Endodermal cell (in vitro differentiated cells): ENCODE measurements around the gene CHD2. TPM values are rescaled to one million over a fixed set of nuclear protein-coding genes. Genes with fewer than 3 reads are reported as not detected.

Experiments used
- DNase-seq: peaks from one replicate; pipeline ENCODE4 v3.0.0-alpha.2; 2017
- H3K27ac ChIP-seq: 2 replicates; pipeline ENCODE4 v1.5.1; 2013; ENCODE audit warnings: mild to moderate bottlenecking, low read depth, low read length, moderate library complexity
- H3K27me3 ChIP-seq: 2 replicates; pipeline ENCODE4 v1.6.1; 2013; ENCODE audit warnings: mild to moderate bottlenecking, low read length, moderate library complexity; ENCODE audit not compliant: insufficient read depth, control insufficient read depth, poor library complexity, severe bottlenecking
- H3K36me3 ChIP-seq: 2 replicates; pipeline ENCODE4 v1.7.0; 2013; ENCODE audit warnings: mild to moderate bottlenecking, low read length, moderate library complexity; ENCODE audit not compliant: control insufficient read depth, insufficient read depth
- H3K4me1 ChIP-seq: one replicate; pipeline ENCODE4 v1.7.0; 2013; ENCODE audit warnings: low read length; ENCODE audit not compliant: control insufficient read depth, insufficient read depth
- H3K4me3 ChIP-seq: 2 replicates; pipeline ENCODE4 v1.5.1; 2013; ENCODE audit warnings: mild to moderate bottlenecking, low read length, moderate library complexity
- H3K9ac ChIP-seq: 2 replicates; pipeline ENCODE4 v1.6.1; 2013; ENCODE audit warnings: mild to moderate bottlenecking, low read length, moderate library complexity; ENCODE audit not compliant: poor library complexity, severe bottlenecking; ENCODE audit errors: extremely low read depth
- H3K9me3 ChIP-seq: 2 replicates; pipeline ENCODE4 v1.6.1; 2013; ENCODE audit warnings: mild to moderate bottlenecking, low read length, moderate library complexity; ENCODE audit not compliant: control insufficient read depth
- H3K27ac Mint-ChIP-seq: 2 replicates; pipeline ENCODE4 v1.8.0; 2020; ENCODE audit warnings: mixed read lengths
- H3K27me3 Mint-ChIP-seq: 2 replicates; pipeline ENCODE4 v1.8.0; 2021; ENCODE audit warnings: mild to moderate bottlenecking, mixed read lengths; ENCODE audit not compliant: insufficient read depth
- H3K36me3 Mint-ChIP-seq: 2 replicates; pipeline ENCODE4 v1.8.0; 2020; ENCODE audit warnings: low read depth, mixed read lengths
- H3K4me1 Mint-ChIP-seq: 2 replicates; pipeline ENCODE4 v1.8.0; 2020; ENCODE audit warnings: mixed read lengths
- H3K4me3 Mint-ChIP-seq: 2 replicates; pipeline ENCODE4 v1.8.0; 2020; ENCODE audit warnings: mild to moderate bottlenecking, moderate library complexity, mixed read lengths
- H3K9me3 Mint-ChIP-seq: 2 replicates; pipeline ENCODE4 v1.8.0; 2020; ENCODE audit warnings: mild to moderate bottlenecking, mixed read lengths
- WGBS, 2 experiments: methylation state at CpG; one replicate each; pipeline versions ENCODE4 v1.1.5 to v1.1.7; 2013; ENCODE audit warnings: missing lambda C conversion rate in 2 of 2, mixed read lengths in 1 of 2; ENCODE audit not compliant: insufficient coverage in 1 of 2, insufficient read length in 1 of 2; 5-methylcytosine and 5-hydroxymethylcytosine counted together
- total RNA-seq, 2 donors: library from RNA; stranded (reverse); fragmentation: NEBNext Ultra II Directional in 1 of 2; extraction: Animal tissue kit (Norgen Biotek cat#: 25700) in 1 of 2; gene quantifications; 2 replicates in 1 of 2; 3 replicates in 1 of 2; pipeline ENCODE4 v1.2.1, GENCODE V29; 2021
- TF ChIP-seq, protein P1 (sequence below): fragments of 200-600 bp; sonication (generic); conservative IDR thresholded peaks from 2 replicates; pipeline ENCODE4 v1.5.0; 2021; ENCODE audit warnings: antibody characterized with exemption, mild to moderate bottlenecking

CHD2 gene
- total RNA-seq, 2 donors from 2014 or later, result 116 to 127 TPM

DNA sequence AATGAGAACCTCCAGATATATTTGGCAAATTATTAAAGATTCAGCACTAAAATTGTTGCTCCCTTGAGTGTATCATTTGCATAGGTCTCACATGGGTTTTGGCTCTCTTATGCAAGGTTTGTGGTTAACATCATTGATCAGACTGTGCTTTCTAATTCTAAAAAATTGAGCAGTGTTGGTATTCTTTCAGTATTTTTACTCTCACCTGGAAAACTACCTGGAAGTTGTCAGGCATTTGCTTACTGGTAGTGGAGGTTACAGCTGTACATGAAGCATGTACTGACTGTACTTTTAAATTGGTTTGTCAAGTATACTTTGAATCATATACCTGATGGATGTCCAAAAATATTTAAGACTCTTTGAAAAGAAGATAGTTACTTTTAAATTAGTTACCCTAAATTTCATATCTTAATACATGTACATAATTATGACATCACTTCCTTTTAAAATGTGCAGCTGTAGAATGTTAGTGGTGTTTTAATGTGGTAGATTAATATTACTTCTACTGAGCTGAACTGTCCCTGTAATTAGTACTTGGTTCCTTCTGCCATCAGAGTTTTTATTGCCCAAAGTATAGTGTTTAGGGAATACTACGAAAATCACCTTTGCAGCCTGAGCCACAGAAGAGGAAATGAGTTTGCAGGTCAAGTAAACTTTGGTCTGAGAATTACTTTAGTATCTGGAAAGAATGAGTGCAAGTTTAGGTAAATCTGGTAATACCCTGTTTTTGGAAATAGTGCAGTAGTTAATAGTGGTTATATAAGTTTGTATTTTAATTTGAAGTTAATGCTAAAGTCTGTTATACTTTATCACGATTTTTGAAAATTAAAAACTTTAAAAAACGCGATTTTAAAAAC lies 2.8 kb downstream of the CHD2 start:
- H3K27me3 Mint-ChIP-seq, result no peaks in the 10 kb centered on the region
- peak overlapping the region; percentile 95 for H3K4me3 Mint-ChIP-seq

DNA sequence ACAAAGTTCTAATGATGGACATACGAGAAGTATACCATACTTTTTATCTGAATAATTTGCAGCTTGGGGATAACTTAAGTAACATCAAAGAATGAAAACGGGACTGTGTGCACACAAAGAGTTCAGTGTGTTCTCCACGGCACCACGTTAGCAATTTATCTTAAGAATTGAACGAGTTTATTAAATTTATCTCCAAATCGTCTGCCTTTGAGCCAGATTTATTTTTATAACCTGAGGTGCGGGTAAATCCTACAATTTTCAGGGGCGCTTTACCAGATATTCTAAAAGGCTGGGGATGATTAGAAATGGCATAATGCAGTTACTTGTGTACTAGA lies 3.5 kb downstream of the CHD2 start:
- Histone ChIP-seq H3K36me3 (peaks cover 54% of the 10 kb centered on the region), H3K27ac (peak overlapping the region; percentile 100), H3K27me3 (no peaks in the 10 kb centered on the region), H3K4me1 (peaks cover 4% of the 10 kb centered on the region), H3K9ac (peak overlapping the region; percentile 100), H3K9me3 (no peaks in the 10 kb centered on the region), H3K4me3 (peak overlapping the region; percentile 95)
- no peak for DNase-seq
- Mint-ChIP-seq H3K36me3 (peaks cover 42% of the 10 kb centered on the region), H3K4me3 (peak overlapping the region; percentile 95), H3K4me1 (peaks cover 45% of the 10 kb centered on the region), H3K9me3 (peaks cover 4% of the 10 kb centered on the region), H3K27ac (peak overlapping the region; percentile 100), H3K27me3 (no peaks in the 10 kb centered on the region)
- 7 to 12% methylated on average over 7 to 8 of the region's 8 CpGs for WGBS, 2 experiments
- TF ChIP-seq, protein P1, sequence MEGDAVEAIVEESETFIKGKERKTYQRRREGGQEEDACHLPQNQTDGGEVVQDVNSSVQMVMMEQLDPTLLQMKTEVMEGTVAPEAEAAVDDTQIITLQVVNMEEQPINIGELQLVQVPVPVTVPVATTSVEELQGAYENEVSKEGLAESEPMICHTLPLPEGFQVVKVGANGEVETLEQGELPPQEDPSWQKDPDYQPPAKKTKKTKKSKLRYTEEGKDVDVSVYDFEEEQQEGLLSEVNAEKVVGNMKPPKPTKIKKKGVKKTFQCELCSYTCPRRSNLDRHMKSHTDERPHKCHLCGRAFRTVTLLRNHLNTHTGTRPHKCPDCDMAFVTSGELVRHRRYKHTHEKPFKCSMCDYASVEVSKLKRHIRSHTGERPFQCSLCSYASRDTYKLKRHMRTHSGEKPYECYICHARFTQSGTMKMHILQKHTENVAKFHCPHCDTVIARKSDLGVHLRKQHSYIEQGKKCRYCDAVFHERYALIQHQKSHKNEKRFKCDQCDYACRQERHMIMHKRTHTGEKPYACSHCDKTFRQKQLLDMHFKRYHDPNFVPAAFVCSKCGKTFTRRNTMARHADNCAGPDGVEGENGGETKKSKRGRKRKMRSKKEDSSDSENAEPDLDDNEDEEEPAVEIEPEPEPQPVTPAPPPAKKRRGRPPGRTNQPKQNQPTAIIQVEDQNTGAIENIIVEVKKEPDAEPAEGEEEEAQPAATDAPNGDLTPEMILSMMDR, result no peak

More for the DNA sequence above, 2.8 kb downstream of the CHD2 start:
- Histone ChIP-seq H3K27me3 (no peaks in the 10 kb centered on the region), H3K36me3 (peaks cover 58% of the 10 kb centered on the region), H3K27ac (peak overlapping the region; percentile 100), H3K4me3 (peak overlapping the region; percentile 95), H3K4me1 (peaks cover 4% of the 10 kb centered on the region), H3K9ac (peak overlapping the region; percentile 100), H3K9me3 (no peaks in the 10 kb centered on the region)
- DNase-seq, result no peak
- Mint-ChIP-seq H3K9me3 (peaks cover 4% of the 10 kb centered on the region), H3K36me3 (peaks cover 45% of the 10 kb centered on the region), H3K27ac (peak overlapping the region; percentile 100), H3K4me1 (peaks cover 38% of the 10 kb centered on the region)
- WGBS, 2 experiments, result 9 to 14% methylated on average over 1 of the region's 4 CpGs
- TF ChIP-seq, protein P1, result no peak

DNA sequence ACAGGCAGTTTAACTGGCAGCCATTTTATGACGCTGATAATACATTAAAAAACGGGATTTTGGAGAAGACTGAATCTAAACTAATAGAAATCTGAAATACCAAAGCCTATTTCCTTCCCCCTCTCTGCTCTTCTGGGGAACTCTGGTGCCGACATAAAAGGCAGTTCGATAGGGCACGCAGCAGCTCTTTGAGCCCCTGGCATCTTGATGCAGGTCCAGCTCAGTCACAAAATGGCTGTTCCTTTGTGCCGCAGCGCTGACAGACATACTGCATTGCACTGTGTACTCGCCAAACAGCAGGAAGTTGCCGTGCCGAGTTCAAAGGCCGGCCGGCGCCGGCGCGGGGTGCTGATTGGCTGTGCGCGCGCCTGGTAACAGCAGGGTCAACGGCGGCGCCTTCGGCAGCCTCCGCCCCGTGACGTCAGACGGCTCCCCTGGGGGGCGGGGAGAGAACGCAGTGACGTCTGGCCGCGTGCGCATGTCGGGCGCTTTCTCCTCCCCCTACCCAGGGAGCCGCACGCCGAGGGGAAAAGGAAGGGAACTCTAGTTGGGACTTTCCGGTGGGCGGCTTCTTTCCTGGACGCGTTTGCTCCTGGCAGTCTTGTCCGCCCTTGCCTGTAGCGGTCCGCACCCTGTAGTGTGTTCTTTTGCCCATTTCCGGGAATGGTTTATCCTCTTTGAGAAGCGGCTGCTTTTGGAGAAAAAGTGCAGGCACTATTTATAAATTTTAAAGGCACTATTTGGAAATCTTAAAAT lies 4.0 kb downstream of the CHD2 start:
- Histone ChIP-seq H3K9me3 (no peaks in the 10 kb centered on the region), H3K9ac (peak overlapping the region; percentile 100), H3K36me3 (peaks cover 51% of the 10 kb centered on the region), H3K27ac (peak overlapping the region; percentile 100), H3K27me3 (no peaks in the 10 kb centered on the region), H3K4me3 (peak overlapping the region; percentile 95), H3K4me1 (peaks cover 4% of the 10 kb centered on the region)
- peak overlapping the region; percentile 95 for H3K4me3 Mint-ChIP-seq
- no peaks in the 10 kb centered on the region for H3K27me3 Mint-ChIP-seq
- H3K27ac Mint-ChIP-seq, result peak overlapping the region; percentile 100
- WGBS, 2 experiments, result 0% methylated on average over 20 to 47 of the region's 47 CpGs
- DNase-seq, result peak; percentile 100
- peaks cover 47% of the 10 kb centered on the region for H3K4me1 Mint-ChIP-seq
- H3K36me3 Mint-ChIP-seq, result peaks cover 38% of the 10 kb centered on the region
- H3K9me3 Mint-ChIP-seq, result peaks cover under 1% of the 10 kb centered on the region
- TF ChIP-seq, protein P1, result no peak
